ENCODE measurements around the gene DDX51. TPM values are rescaled to one million over a fixed set of nuclear protein-coding genes. Genes with fewer than 3 reads are reported as not detected.

DDX51 gene
- total and polyA plus RNA-seq, 2 donors (not counting 1 experiment from before 2014, with no cell fraction given), result 46.3 to 60.8 TPM

- H3K4me1 ChIP-seq (ENCODE audit: control insufficient read depth in 2 of 2, insufficient read depth in 2 of 2, low read length in 2 of 2), result peaks cover 0 to 1% of the 10 kb centered on the region in 2 donors
- no peaks in the 10 kb centered on the region for H3K79me2 ChIP-seq (ENCODE audit: control insufficient read depth, insufficient read depth, low read length)
- no peaks in the 10 kb centered on the region for H3K9me3 Mint-ChIP-seq (ENCODE audit: insufficient read depth)
- H3K27me3 ChIP-seq (replicated peaks in 1 of 4; ENCODE audit: control extremely low read depth in 1 of 4, control insufficient read depth in 3 of 4, insufficient read depth in 4 of 4, low read length in 3 of 4), result no peaks in the 10 kb centered on the region
- H3K4me3 ChIP-seq (ENCODE audit: control extremely low read depth in 1 of 5, extremely low read depth in 1 of 5, insufficient read depth in 1 of 5, low read depth in 2 of 5, low read length in 4 of 5), result no peak overlapping the region
- H4K20me1 ChIP-seq (ENCODE audit: control insufficient read depth, insufficient read depth, low read length, poor library complexity, severe bottlenecking), result no peaks in the 10 kb centered on the region
- no peak overlapping the region for H3K4me3 Mint-ChIP-seq
- peaks cover under 1% of the 10 kb centered on the region for H3K4me1 Mint-ChIP-seq
- ATAC-seq (ENCODE audit: low read depth), result no peak
- no peak overlapping the region for H3K4me2 ChIP-seq (replicated peaks; ENCODE audit: low read depth, low read length, poor library complexity, severe bottlenecking)
- H3K9me3 ChIP-seq (ENCODE audit: control extremely low read depth in 1 of 3, control insufficient read depth in 2 of 3, insufficient read depth in 1 of 3, low read length in 2 of 3), result peaks cover 0 to 20% (median 0%) of the 10 kb centered on the region in 3 donors
- WGBS (ENCODE audit: insufficient coverage), result 83% methylated on average over 10 of the region's 14 CpGs
- H3K27ac Mint-ChIP-seq, result no peak overlapping the region
- TF ChIP-seq CTCF (IDR thresholded peaks at IDR 0.05) (no peak), EZH2 (IDR thresholded peaks at IDR 0.05; ENCODE audit: borderline replicate concordance, insufficient read depth, low read depth, low read length, poor library complexity, severe bottlenecking) (no peak)
- H2AFZ ChIP-seq (ENCODE audit: insufficient read depth, low read depth, low read length, poor library complexity, severe bottlenecking), result no peak overlapping the region
- CTCF ChIA-PET, result no interaction called here
- intact Hi-C loops (cut with micrococcal nuclease), result no loop called here
- H3K27me3 Mint-ChIP-seq, result no peaks in the 10 kb centered on the region
- H3K9ac ChIP-seq (ENCODE audit: low read length), result no peak overlapping the region
- POLR2A ChIA-PET, result no interaction called here
- H3K36me3 ChIP-seq (replicated peaks in 1 of 2; ENCODE audit: control extremely low read depth in 1 of 2, control insufficient read depth in 1 of 2, extremely low read depth in 1 of 2, insufficient read depth in 2 of 2, low read length in 1 of 2), result peaks cover 7 to 22% of the 10 kb centered on the region in 2 experiments
- H3K27ac ChIP-seq (ENCODE audit: low read length in 2 of 2), result no peak overlapping the region
- no peak for DNase-seq
Measured at GRCh38 chr12:132159555-132160003, 15.5 kb upstream of the DDX51 start.

DNA sequence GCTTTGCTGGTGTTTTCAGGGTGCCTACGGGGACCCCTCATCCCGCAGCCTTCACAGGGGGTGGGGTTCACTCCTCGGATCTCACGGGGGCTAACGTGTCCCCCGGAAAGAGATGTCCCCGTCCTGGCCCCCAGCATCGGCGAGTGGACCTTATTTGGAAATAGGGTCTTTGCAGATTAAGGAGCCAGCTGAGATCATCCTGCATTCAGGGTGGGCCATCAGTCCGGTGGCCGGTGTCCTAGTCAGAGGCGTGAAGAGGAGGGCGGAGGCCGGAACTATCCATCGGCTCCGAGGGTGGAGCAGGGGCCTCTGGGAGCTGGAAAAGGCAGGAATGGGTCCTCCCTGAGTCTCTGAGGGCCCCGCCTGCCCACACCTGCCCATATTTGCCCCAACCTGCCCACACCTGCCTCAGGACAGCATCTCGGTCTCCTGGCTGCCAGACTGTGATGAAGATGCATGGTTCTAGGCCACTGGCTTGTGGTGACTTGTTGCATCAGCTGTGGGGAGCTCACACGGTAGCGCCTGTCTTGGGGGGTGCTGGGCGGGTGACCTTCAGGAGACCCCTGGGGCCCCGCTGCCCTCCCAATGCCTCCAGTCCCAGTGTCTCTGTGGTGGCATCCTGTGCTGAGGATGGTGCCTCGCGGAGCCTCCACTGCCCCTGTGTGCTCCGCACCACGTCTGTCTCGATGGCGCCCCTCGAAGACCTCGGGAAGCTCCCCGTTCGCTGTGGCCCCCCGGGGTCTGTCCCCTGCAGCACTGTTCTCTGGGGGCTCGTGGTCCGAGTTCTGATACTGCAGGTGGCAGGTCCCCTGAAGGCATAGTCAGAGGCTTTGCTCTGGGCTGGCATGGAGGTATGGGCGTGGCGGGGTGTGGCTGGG lies 14.8 kb upstream of the DDX51 start:
- Mint-ChIP-seq H3K27me3 (no peaks in the 10 kb centered on the region), H3K4me1 (peaks cover 6% of the 10 kb centered on the region), H3K9me3 (ENCODE audit: insufficient read depth) (no peaks in the 10 kb centered on the region), H3K27ac (no peak overlapping the region), H3K4me3 (no peak overlapping the region)
- TF ChIP-seq CTCF (IDR thresholded peaks at IDR 0.05) (no peak), EZH2 (IDR thresholded peaks at IDR 0.05; ENCODE audit: borderline replicate concordance, insufficient read depth, low read depth, low read length, poor library complexity, severe bottlenecking) (no peak)
- Histone ChIP-seq H3K36me3 (replicated peaks in 1 of 2; ENCODE audit: control extremely low read depth in 1 of 2, control insufficient read depth in 1 of 2, extremely low read depth in 1 of 2, insufficient read depth in 2 of 2, low read length in 1 of 2) (peaks cover 7 to 22% of the 10 kb centered on the region in 2 experiments), H3K79me2 (ENCODE audit: control insufficient read depth, insufficient read depth, low read length) (peaks cover under 1% of the 10 kb centered on the region), H2AFZ (ENCODE audit: insufficient read depth, low read depth, low read length, poor library complexity, severe bottlenecking) (no peak overlapping the region), H4K20me1 (ENCODE audit: control insufficient read depth, insufficient read depth, low read length, poor library complexity, severe bottlenecking) (no peaks in the 10 kb centered on the region), H3K4me3 (ENCODE audit: control extremely low read depth in 1 of 5, extremely low read depth in 1 of 5, insufficient read depth in 1 of 5, low read depth in 2 of 5, low read length in 4 of 5) (no peak overlapping the region), H3K9me3 (ENCODE audit: control extremely low read depth in 1 of 3, control insufficient read depth in 2 of 3, insufficient read depth in 1 of 3, low read length in 2 of 3) (peaks cover 0 to 20% (median 0%) of the 10 kb centered on the region in 3 donors), H3K27ac (ENCODE audit: low read length in 2 of 2) (no peak overlapping the region), H3K9ac (ENCODE audit: low read length) (no peak overlapping the region), H3K4me2 (replicated peaks; ENCODE audit: low read depth, low read length, poor library complexity, severe bottlenecking) (no peak overlapping the region), H3K4me1 (ENCODE audit: control insufficient read depth in 2 of 2, insufficient read depth in 2 of 2, low read length in 2 of 2) (peaks cover 3 to 8% of the 10 kb centered on the region in 2 donors), H3K27me3 (replicated peaks in 1 of 4; ENCODE audit: control extremely low read depth in 1 of 4, control insufficient read depth in 3 of 4, insufficient read depth in 4 of 4, low read length in 3 of 4) (no peaks in the 10 kb centered on the region)
- CTCF ChIA-PET, result no interaction called here
- DNase-seq, result no peak
- WGBS (ENCODE audit: insufficient coverage), result 94% methylated on average over 34 of the region's 37 CpGs
- POLR2A ChIA-PET, result no interaction called here
- intact Hi-C loops (cut with micrococcal nuclease), result no loop called here
- ATAC-seq (ENCODE audit: low read depth), result no peak

Measured in B cell (primary cell).